Skin of body (tissue), 2 donors: ENCODE measurements around the gene SGMS1. TPM values are rescaled to one million over a fixed set of nuclear protein-coding genes. Genes with fewer than 3 reads are reported as not detected.

Experiments
- DNase-seq: peaks from one replicate; lab custom pipeline; 2025; lab: John Stamatoyannopoulos, UW
- total RNA-seq: library from RNA; depleted of rRNA; stranded (reverse); fragments of >200 nt; gene quantifications from one replicate; pipeline ENCODE4 v1.2.3, GENCODE V29; 2014

The SGMS1 gene
- total RNA-seq, 1 donor from 2014 or later, result 102 TPM

GRCh38 chr10:50613150-50613549, 10.6 kb downstream of the SGMS1 start:
- no peak for DNase-seq

- DNase-seq, result peak; percentile 44
Measured at GRCh38 chr10:50610368-50610767, 13.4 kb downstream of the SGMS1 start.

- no peak for DNase-seq
Measured at GRCh38 chr10:50607356-50607925, 16.3 kb downstream of the SGMS1 start.

- no peak for DNase-seq
Measured at GRCh38 chr10:50605951-50606270, 17.8 kb downstream of the SGMS1 start.

- DNase-seq, result no peak
Measured at GRCh38 chr10:50605269-50605950, 18.3 kb downstream of the SGMS1 start.

- DNase-seq, result no peak
Measured at GRCh38 chr10:50604809-50605208, 18.9 kb downstream of the SGMS1 start.

GRCh38 chr10:50604049-50604640, 19.6 kb downstream of the SGMS1 start:
- DNase-seq, result no peak

- no peak for DNase-seq
Measured at GRCh38 chr10:50603151-50603850, 20.5 kb downstream of the SGMS1 start.

- no peak for DNase-seq
Measured at GRCh38 chr10:50601974-50602373, 21.8 kb downstream of the SGMS1 start.

- no peak for DNase-seq
Measured at GRCh38 chr10:50600831-50601477, 22.8 kb downstream of the SGMS1 start.

GRCh38 chr10:50600286-50600685, 23.5 kb downstream of the SGMS1 start:
- DNase-seq, result no peak

- no peak for DNase-seq
Measured at GRCh38 chr10:50596897-50597296, 26.9 kb downstream of the SGMS1 start.

- no peak for DNase-seq
Measured at GRCh38 chr10:50596456-50596855, 27.3 kb downstream of the SGMS1 start.

- DNase-seq, result no peak
Measured at GRCh38 chr10:50595785-50596184, 28.0 kb downstream of the SGMS1 start.

GRCh38 chr10:50593523-50594376, 30.0 kb downstream of the SGMS1 start:
- peak; percentile 16 for DNase-seq

GRCh38 chr10:50592961-50593418, 30.8 kb downstream of the SGMS1 start:
- no peak for DNase-seq

GRCh38 chr10:50590935-50591334, 32.8 kb downstream of the SGMS1 start:
- no peak for DNase-seq

- DNase-seq, result no peak
Measured at GRCh38 chr10:50586740-50587088, 37.0 kb downstream of the SGMS1 start.

GRCh38 chr10:50585921-50586739, 37.6 kb downstream of the SGMS1 start:
- DNase-seq, result no peak
